Measurements from ENCODE around the gene ZBBX. TPM values are rescaled to one million over a fixed set of nuclear protein-coding genes. Genes with fewer than 3 reads are reported as not detected.

Gene ZBBX
- total RNA-seq, 3 donors from 2014 or later (not counting 1 experiment from before 2014, with no cell fraction given) = not detected

DNA sequence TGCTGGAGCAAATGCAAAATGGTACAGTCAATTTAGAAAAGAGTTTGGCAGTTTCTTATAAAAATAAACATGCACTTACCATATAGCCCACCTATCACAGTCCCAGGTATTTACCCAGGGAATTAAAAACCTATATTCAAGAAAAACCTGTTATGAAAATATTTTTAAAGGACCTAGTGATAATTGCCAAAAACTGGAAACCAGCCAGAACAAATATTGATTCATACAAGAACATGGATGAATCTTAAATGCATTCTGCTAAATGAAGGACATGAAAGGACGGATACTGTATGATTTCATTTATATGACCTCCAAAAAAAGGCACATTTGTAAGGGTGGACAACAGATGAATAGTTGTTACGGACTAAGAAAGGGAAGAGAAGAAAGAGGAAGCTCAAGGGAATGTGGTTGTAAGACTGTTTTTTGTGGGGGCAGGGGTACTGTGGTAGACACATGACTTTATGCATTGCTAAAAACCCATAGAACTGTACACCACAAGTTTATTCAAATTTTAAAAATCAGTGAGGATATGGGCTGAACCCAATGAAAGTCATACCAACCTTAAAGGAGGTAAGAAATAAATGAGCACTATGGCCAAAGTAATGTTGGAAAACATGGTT, 61.0 kb downstream of the ZBBX start:
- no peaks in the 10 kb centered on the region for H3K36me3 ChIP-seq (ENCODE audit: control insufficient read depth, insufficient read depth, low read length)
- TF ChIP-seq, protein P1, sequence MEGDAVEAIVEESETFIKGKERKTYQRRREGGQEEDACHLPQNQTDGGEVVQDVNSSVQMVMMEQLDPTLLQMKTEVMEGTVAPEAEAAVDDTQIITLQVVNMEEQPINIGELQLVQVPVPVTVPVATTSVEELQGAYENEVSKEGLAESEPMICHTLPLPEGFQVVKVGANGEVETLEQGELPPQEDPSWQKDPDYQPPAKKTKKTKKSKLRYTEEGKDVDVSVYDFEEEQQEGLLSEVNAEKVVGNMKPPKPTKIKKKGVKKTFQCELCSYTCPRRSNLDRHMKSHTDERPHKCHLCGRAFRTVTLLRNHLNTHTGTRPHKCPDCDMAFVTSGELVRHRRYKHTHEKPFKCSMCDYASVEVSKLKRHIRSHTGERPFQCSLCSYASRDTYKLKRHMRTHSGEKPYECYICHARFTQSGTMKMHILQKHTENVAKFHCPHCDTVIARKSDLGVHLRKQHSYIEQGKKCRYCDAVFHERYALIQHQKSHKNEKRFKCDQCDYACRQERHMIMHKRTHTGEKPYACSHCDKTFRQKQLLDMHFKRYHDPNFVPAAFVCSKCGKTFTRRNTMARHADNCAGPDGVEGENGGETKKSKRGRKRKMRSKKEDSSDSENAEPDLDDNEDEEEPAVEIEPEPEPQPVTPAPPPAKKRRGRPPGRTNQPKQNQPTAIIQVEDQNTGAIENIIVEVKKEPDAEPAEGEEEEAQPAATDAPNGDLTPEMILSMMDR (IDR thresholded peaks at IDR 0.05) = no peak
- Mint-ChIP-seq H3K27ac (no peak overlapping the region), H3K27me3 (ENCODE audit: low read depth in 2 of 2) (no peaks in the 10 kb centered on the region), H3K9me3 (peaks cover 4 to 6% of the 10 kb centered on the region in 2 donors), H3K4me1 (no peaks in the 10 kb centered on the region), H3K36me3 (no peaks in the 10 kb centered on the region), H3K4me3 (no peak overlapping the region)
- ATAC-seq (no peak), DNase-seq (no peak)
- intact Hi-C loops (cut with micrococcal nuclease) = no loop called here
- H3K4me1 ChIP-seq (ENCODE audit: control insufficient read depth, insufficient read depth, low read length) = no peaks in the 10 kb centered on the region
- no peaks in the 10 kb centered on the region for H3K27me3 ChIP-seq (ENCODE audit: control insufficient read depth, insufficient read depth, low read length)
- H3K9me3 ChIP-seq (ENCODE audit: control insufficient read depth, insufficient read depth, low read length) = no peaks in the 10 kb centered on the region
- 48% methylated on average over 2 of the region's 2 CpGs for WGBS (ENCODE audit: insufficient coverage)
- no peak overlapping the region for H3K4me3 ChIP-seq (ENCODE audit: low read length)
- H3K27ac ChIP-seq (ENCODE audit: low read length) = no peak overlapping the region

DNA sequence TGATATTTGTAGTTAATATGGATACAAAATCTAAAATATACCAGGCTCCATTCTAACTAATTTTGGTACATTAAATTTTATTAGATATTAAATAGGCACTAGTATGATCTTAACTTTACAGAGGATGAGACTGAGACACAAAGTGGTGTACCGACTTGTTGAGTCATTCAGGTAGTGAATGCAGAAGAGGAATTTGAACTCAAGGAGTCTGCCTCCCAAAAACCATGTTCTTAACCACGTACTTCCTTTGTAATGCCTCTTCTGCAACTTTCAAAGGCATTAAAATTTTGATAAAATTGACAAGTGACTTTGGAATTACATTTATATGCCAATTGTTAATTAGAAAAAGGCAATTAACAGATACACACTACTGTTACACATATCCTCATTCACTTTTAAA, 61.8 kb downstream of the ZBBX start:
- Mint-ChIP-seq H3K4me1 (no peaks in the 10 kb centered on the region), H3K27ac (no peak overlapping the region), H3K27me3 (ENCODE audit: low read depth in 2 of 2) (no peaks in the 10 kb centered on the region), H3K4me3 (no peak overlapping the region), H3K9me3 (peaks cover 4 to 6% of the 10 kb centered on the region in 2 donors), H3K36me3 (no peaks in the 10 kb centered on the region)
- Histone ChIP-seq H3K9me3 (ENCODE audit: control insufficient read depth, insufficient read depth, low read length) (no peaks in the 10 kb centered on the region), H3K4me3 (ENCODE audit: low read length) (no peak overlapping the region), H3K36me3 (ENCODE audit: control insufficient read depth, insufficient read depth, low read length) (no peaks in the 10 kb centered on the region), H3K27ac (ENCODE audit: low read length) (no peak overlapping the region), H3K27me3 (ENCODE audit: control insufficient read depth, insufficient read depth, low read length) (no peaks in the 10 kb centered on the region), H3K4me1 (ENCODE audit: control insufficient read depth, insufficient read depth, low read length) (no peaks in the 10 kb centered on the region)
- DNase-seq (no peak), ATAC-seq (no peak)
- intact Hi-C loops (cut with micrococcal nuclease) = no loop called here
- WGBS (ENCODE audit: insufficient coverage) = 33% methylated on average over 1 of the region's 2 CpGs
- TF ChIP-seq, protein P1 (IDR thresholded peaks at IDR 0.05) = no peak

DNA sequence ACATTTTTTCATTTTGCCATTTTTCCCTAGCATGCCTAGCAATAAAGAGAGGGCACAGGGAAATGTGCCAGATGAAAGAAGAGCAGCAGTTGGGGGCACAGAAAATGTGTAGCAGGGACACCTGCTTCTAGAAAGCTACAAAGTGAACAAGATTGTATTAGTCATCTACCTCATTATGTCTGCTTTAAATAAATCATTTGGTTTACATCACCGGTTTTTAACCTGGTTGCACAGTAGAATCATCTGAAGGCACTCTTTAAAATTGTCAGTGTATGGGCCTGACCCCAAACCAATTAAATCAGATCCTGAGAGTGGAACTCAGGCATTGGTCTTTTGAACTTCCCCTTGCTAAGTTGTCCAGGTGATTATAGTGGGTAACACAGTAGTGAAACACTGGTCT, 73.8 kb downstream of the ZBBX start:
- DNase-seq (no peak), ATAC-seq (no peak)
- H3K4me3 ChIP-seq (ENCODE audit: low read length) = no peak overlapping the region
- Mint-ChIP-seq H3K4me3 (no peak overlapping the region), H3K36me3 (no peaks in the 10 kb centered on the region), H3K27me3 (ENCODE audit: low read depth in 2 of 2) (no peaks in the 10 kb centered on the region), H3K27ac (no peak overlapping the region), H3K9me3 (peaks cover 2 to 9% of the 10 kb centered on the region in 2 donors), H3K4me1 (no peaks in the 10 kb centered on the region)
- no peaks in the 10 kb centered on the region for H3K36me3 ChIP-seq (ENCODE audit: control insufficient read depth, insufficient read depth, low read length)
- 84% methylated on average over 1 of the region's 1 CpG for WGBS (ENCODE audit: insufficient coverage)
- no peak overlapping the region for H3K27ac ChIP-seq (ENCODE audit: low read length)
- no peaks in the 10 kb centered on the region for H3K9me3 ChIP-seq (ENCODE audit: control insufficient read depth, insufficient read depth, low read length)
- H3K4me1 ChIP-seq (ENCODE audit: control insufficient read depth, insufficient read depth, low read length) = no peaks in the 10 kb centered on the region
- H3K27me3 ChIP-seq (ENCODE audit: control insufficient read depth, insufficient read depth, low read length) = no peaks in the 10 kb centered on the region
- intact Hi-C loops (cut with micrococcal nuclease) = no loop called here
- TF ChIP-seq, protein P1 (IDR thresholded peaks at IDR 0.05) = no peak

DNA sequence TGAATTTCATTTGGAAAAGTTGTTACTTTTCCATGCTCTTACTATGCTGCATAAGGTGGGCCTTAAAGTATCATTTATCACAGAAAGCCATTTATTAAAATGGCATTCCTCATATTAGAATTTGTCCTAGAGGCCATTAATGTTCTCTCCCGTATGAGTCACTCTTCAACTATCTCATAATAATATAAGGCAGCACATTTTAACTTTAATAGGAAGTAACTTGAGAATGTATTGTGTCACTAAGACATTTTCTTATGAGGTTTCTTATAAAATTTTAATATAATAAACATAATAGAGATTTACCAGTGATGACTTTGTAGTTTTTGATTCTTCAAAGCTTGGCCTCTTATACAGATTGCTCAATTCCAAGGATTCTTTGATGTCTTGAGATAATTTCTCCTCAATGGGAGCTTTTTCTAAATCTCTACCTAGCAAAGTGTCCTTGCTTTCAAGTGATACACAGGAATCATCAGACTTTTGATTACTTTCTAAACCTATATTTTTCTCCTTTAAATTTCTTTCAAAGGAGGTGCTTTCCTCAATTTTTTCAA, 74.7 kb downstream of the ZBBX start:
- TF ChIP-seq, protein P1 (IDR thresholded peaks at IDR 0.05) = no peak
- Histone ChIP-seq H3K27me3 (ENCODE audit: control insufficient read depth, insufficient read depth, low read length) (no peaks in the 10 kb centered on the region), H3K4me1 (ENCODE audit: control insufficient read depth, insufficient read depth, low read length) (no peaks in the 10 kb centered on the region), H3K9me3 (ENCODE audit: control insufficient read depth, insufficient read depth, low read length) (no peaks in the 10 kb centered on the region), H3K4me3 (ENCODE audit: low read length) (no peak overlapping the region), H3K27ac (ENCODE audit: low read length) (no peak overlapping the region), H3K36me3 (ENCODE audit: control insufficient read depth, insufficient read depth, low read length) (no peaks in the 10 kb centered on the region)
- no peak overlapping the region for H3K4me3 Mint-ChIP-seq
- H3K27me3 Mint-ChIP-seq (ENCODE audit: low read depth in 2 of 2) = no peaks in the 10 kb centered on the region
- H3K4me1 Mint-ChIP-seq = no peaks in the 10 kb centered on the region
- no peaks in the 10 kb centered on the region for H3K36me3 Mint-ChIP-seq
- intact Hi-C loops (cut with micrococcal nuclease) = no loop called here
- ATAC-seq = no peak
- DNase-seq = no peak
- H3K9me3 Mint-ChIP-seq = peaks cover 2 to 11% of the 10 kb centered on the region in 2 donors
- WGBS (ENCODE audit: insufficient coverage) = no CpG with 5 or more reads among the region's 1 CpG
- H3K27ac Mint-ChIP-seq = no peak overlapping the region

Data from natural killer cell (primary cell).